GM23338 (cell line): ENCODE data around the gene PDSS2. TPM values are rescaled to one million over a fixed set of nuclear protein-coding genes. Genes with fewer than 3 reads are reported as not detected.

Source experiments
- NANOG ChIP-seq: IDR thresholded peaks from 2 replicates; pipeline ENCODE4 v1.6.1; 2016; ENCODE audit warnings: antibody characterized with exemption, borderline replicate concordance
- polyA plus RNA-seq: library from polyadenylated mRNA; unstranded; fragments of >200 nt; fragmentation: Nextera tagmentation; extraction: Ambion mirVana; gene quantifications from 2 replicates; pipeline ENCODE4 v1.2.1, GENCODE V29; 2016
- total RNA-seq: library from RNA; depleted of rRNA; stranded (reverse); fragments of >200 nt; shearing (Covaris generic); gene quantifications from 2 replicates; pipeline ENCODE4 v1.2.3, GENCODE V29; 2014
- TF ChIP-seq, protein P1 (sequence below): fragments of 250-450 bp; sonication (Bioruptor Pico); IDR thresholded peaks from 2 replicates; pipeline ENCODE4 v1.5.0; 2020; ENCODE audit warnings: mild to moderate bottlenecking, moderate library complexity
- TF ChIP-seq, protein P2 (sequence below): IDR thresholded peaks from one replicate; pipeline ENCODE4 v1.6.1; 2018; ENCODE audit warnings: antibody characterized with exemption; ENCODE audit not compliant: unreplicated experiment
- TF ChIP-seq, protein P3 (sequence below), 2 experiments: fragments of 200-600 bp in 1 of 2; sonication (generic) in 1 of 2; conservative IDR thresholded peaks; 2 replicates each; pipeline versions ENCODE4 v1.5.1 to v1.6.1; 2016 to 2017; ENCODE audit warnings: antibody characterized with exemption in 2 of 2, low read depth in 2 of 2, mild to moderate bottlenecking in 2 of 2, moderate library complexity in 1 of 2

PDSS2 gene
- total and polyA plus RNA-seq, 2 experiments from 2014 or later, result 7.3 to 16.7 TPM

DNA sequence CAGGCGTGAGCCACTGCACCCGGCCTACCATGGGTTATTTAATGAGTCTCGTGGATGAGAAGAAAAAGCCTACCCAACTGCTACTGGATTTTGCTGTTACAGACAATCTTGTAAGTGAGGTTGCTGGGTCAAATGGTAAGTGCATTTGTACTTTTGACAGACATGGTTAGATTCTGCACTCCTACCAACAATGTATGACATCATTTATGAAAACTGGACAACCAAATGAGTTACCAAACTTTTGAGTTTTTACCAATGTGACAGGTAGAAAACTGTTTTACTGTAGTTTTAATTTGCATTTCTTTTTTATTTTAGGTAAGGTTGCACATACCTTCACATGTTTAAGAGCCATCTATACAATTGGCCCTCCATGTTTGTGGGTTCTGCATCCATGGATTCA, 48.2 kb downstream of the PDSS2 start (continued):
- TF ChIP-seq, protein P1, sequence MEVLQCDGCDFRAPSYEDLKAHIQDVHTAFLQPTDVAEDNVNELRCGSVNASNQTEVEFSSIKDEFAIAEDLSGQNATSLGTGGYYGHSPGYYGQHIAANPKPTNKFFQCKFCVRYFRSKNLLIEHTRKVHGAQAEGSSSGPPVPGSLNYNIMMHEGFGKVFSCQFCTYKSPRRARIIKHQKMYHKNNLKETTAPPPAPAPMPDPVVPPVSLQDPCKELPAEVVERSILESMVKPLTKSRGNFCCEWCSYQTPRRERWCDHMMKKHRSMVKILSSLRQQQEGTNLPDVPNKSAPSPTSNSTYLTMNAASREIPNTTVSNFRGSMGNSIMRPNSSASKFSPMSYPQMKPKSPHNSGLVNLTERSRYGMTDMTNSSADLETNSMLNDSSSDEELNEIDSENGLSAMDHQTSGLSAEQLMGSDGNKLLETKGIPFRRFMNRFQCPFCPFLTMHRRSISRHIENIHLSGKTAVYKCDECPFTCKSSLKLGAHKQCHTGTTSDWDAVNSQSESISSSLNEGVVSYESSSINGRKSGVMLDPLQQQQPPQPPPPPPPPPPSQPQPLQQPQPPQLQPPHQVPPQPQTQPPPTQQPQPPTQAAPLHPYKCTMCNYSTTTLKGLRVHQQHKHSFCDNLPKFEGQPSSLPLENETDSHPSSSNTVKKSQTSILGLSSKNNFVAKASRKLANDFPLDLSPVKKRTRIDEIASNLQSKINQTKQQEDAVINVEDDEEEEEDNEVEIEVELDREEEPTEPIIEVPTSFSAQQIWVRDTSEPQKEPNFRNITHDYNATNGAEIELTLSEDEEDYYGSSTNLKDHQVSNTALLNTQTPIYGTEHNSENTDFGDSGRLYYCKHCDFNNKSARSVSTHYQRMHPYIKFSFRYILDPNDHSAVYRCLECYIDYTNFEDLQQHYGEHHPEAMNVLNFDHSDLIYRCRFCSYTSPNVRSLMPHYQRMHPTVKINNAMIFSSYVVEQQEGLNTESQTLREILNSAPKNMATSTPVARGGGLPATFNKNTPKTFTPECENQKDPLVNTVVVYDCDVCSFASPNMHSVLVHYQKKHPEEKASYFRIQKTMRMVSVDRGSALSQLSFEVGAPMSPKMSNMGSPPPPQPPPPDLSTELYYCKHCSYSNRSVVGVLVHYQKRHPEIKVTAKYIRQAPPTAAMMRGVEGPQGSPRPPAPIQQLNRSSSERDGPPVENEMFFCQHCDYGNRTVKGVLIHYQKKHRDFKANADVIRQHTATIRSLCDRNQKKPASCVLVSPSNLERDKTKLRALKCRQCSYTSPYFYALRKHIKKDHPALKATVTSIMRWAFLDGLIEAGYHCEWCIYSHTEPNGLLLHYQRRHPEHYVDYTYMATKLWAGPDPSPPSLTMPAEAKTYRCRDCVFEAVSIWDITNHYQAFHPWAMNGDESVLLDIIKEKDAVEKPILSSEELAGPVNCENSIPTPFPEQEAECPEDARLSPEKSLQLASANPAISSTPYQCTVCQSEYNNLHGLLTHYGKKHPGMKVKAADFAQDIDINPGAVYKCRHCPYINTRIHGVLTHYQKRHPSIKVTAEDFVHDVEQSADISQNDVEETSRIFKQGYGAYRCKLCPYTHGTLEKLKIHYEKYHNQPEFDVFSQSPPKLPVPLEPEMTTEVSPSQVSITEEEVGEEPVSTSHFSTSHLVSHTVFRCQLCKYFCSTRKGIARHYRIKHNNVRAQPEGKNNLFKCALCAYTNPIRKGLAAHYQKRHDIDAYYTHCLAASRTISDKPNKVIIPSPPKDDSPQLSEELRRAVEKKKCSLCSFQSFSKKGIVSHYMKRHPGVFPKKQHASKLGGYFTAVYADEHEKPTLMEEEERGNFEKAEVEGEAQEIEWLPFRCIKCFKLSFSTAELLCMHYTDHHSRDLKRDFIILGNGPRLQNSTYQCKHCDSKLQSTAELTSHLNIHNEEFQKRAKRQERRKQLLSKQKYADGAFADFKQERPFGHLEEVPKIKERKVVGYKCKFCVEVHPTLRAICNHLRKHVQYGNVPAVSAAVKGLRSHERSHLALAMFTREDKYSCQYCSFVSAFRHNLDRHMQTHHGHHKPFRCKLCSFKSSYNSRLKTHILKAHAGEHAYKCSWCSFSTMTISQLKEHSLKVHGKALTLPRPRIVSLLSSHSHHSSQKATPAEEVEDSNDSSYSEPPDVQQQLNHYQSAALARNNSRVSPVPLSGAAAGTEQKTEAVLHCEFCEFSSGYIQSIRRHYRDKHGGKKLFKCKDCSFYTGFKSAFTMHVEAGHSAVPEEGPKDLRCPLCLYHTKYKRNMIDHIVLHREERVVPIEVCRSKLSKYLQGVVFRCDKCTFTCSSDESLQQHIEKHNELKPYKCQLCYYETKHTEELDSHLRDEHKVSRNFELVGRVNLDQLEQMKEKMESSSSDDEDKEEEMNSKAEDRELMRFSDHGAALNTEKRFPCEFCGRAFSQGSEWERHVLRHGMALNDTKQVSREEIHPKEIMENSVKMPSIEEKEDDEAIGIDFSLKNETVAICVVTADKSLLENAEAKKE (CRISPR knock-in tag), result no peak
- TF ChIP-seq, protein P2, sequence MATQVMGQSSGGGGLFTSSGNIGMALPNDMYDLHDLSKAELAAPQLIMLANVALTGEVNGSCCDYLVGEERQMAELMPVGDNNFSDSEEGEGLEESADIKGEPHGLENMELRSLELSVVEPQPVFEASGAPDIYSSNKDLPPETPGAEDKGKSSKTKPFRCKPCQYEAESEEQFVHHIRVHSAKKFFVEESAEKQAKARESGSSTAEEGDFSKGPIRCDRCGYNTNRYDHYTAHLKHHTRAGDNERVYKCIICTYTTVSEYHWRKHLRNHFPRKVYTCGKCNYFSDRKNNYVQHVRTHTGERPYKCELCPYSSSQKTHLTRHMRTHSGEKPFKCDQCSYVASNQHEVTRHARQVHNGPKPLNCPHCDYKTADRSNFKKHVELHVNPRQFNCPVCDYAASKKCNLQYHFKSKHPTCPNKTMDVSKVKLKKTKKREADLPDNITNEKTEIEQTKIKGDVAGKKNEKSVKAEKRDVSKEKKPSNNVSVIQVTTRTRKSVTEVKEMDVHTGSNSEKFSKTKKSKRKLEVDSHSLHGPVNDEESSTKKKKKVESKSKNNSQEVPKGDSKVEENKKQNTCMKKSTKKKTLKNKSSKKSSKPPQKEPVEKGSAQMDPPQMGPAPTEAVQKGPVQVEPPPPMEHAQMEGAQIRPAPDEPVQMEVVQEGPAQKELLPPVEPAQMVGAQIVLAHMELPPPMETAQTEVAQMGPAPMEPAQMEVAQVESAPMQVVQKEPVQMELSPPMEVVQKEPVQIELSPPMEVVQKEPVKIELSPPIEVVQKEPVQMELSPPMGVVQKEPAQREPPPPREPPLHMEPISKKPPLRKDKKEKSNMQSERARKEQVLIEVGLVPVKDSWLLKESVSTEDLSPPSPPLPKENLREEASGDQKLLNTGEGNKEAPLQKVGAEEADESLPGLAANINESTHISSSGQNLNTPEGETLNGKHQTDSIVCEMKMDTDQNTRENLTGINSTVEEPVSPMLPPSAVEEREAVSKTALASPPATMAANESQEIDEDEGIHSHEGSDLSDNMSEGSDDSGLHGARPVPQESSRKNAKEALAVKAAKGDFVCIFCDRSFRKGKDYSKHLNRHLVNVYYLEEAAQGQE, result no peak
- TF ChIP-seq NANOG, result no peak
- TF ChIP-seq, protein P3, sequence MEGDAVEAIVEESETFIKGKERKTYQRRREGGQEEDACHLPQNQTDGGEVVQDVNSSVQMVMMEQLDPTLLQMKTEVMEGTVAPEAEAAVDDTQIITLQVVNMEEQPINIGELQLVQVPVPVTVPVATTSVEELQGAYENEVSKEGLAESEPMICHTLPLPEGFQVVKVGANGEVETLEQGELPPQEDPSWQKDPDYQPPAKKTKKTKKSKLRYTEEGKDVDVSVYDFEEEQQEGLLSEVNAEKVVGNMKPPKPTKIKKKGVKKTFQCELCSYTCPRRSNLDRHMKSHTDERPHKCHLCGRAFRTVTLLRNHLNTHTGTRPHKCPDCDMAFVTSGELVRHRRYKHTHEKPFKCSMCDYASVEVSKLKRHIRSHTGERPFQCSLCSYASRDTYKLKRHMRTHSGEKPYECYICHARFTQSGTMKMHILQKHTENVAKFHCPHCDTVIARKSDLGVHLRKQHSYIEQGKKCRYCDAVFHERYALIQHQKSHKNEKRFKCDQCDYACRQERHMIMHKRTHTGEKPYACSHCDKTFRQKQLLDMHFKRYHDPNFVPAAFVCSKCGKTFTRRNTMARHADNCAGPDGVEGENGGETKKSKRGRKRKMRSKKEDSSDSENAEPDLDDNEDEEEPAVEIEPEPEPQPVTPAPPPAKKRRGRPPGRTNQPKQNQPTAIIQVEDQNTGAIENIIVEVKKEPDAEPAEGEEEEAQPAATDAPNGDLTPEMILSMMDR (conservative IDR thresholded peaks at IDR 0.05; ENCODE audit: low read depth in 2 of 2), result no peak
